Measurements from ENCODE around the gene SCRT2. TPM values are rescaled to one million over a fixed set of nuclear protein-coding genes. Genes with fewer than 3 reads are reported as not detected.
A peak's percentile ranks its signal among the peaks of the same experiment; 100 is the strongest.

SCRT2 gene
- total RNA-seq, 1 donor from 2014 or later, result not detected

DNA sequence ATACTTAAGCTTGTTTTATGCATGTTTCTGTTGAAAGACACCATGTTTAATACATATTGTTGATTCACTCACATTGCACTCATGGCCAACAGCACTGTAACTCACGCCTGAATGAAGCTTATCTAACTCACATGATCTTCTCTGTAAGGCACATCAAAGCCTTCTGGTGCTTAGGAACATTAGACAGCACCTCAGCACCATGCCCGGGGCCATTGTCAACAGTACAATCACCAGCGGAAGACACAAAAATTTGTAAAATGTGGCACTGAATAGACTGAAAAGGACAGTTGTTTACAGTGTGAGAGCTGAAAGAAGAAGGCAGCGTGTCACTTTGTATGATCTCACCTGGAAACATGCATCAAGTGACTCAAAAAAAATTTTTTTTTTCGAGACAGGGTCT, 56.6 kb downstream of the SCRT2 start:
- no peak for TF ChIP-seq CTCF (IDR thresholded peaks at IDR 0.05; ENCODE audit: borderline replicate concordance)
- H3K36me3 ChIP-seq, result no peaks in the 10 kb centered on the region
- DNase-seq, result no peak
- H3K9me3 ChIP-seq (replicated peaks), result peaks cover 10% of the 10 kb centered on the region
- intact Hi-C loops (cut with micrococcal nuclease), result no loop called here
- no peaks in the 10 kb centered on the region for H3K27me3 ChIP-seq (ENCODE audit: low read depth)
- no peak overlapping the region for H3K4me3 ChIP-seq
- peaks cover 10% of the 10 kb centered on the region for H3K4me1 ChIP-seq
- no peak overlapping the region for H3K27ac ChIP-seq (replicated peaks)

- Histone ChIP-seq H3K27me3 (ENCODE audit: low read depth) (no peaks in the 10 kb centered on the region), H3K36me3 (no peaks in the 10 kb centered on the region), H3K9me3 (replicated peaks) (peaks cover 10% of the 10 kb centered on the region), H3K27ac (replicated peaks) (no peak overlapping the region), H3K4me3 (no peak overlapping the region), H3K4me1 (peaks cover 10% of the 10 kb centered on the region)
- intact Hi-C loops (cut with micrococcal nuclease), result no loop called here
- TF ChIP-seq CTCF (IDR thresholded peaks at IDR 0.05; ENCODE audit: borderline replicate concordance), result no peak
- DNase-seq, result no peak
Observed at GRCh38 chr20:617934-618690, 57.5 kb downstream of the SCRT2 start.

- H3K4me1 ChIP-seq, result peaks cover 20% of the 10 kb centered on the region
- no peak for DNase-seq
Observed at GRCh38 chr20:615514-615913, 60.1 kb downstream of the SCRT2 start.

GRCh38 chr20:611843-612185, 63.8 kb downstream of the SCRT2 start:
- intact Hi-C loops (cut with micrococcal nuclease), result loop anchor here (5.0 kb wide), 1 partner anchor 50 kb away; no protein-coding TSS in a partner anchor
- Histone ChIP-seq H3K27ac (replicated peaks) (peak overlapping the region; percentile 60), H3K4me1 (peaks cover 50% of the 10 kb centered on the region), H3K9me3 (replicated peaks) (no peaks in the 10 kb centered on the region), H3K36me3 (peaks cover 5% of the 10 kb centered on the region), H3K27me3 (ENCODE audit: low read depth) (peaks cover 21% of the 10 kb centered on the region), H3K4me3 (peak overlapping the region; percentile 80)
- no peak for TF ChIP-seq CTCF (IDR thresholded peaks at IDR 0.05; ENCODE audit: borderline replicate concordance)
- no peak for DNase-seq

More at GRCh38 chr20:615514-615913, 60.1 kb downstream of the SCRT2 start:
- H3K9me3 ChIP-seq (replicated peaks), result peaks cover 10% of the 10 kb centered on the region
- no peak overlapping the region for H3K4me3 ChIP-seq
- H3K36me3 ChIP-seq, result no peaks in the 10 kb centered on the region
- H3K27ac ChIP-seq (replicated peaks), result no peak overlapping the region
- TF ChIP-seq CTCF (IDR thresholded peaks at IDR 0.05; ENCODE audit: borderline replicate concordance), result no peak
- peaks cover 10% of the 10 kb centered on the region for H3K27me3 ChIP-seq (ENCODE audit: low read depth)
- intact Hi-C loops (cut with micrococcal nuclease), result no loop called here

Other genes with a start within 250 kb of the SCRT2 start
- gene TBC1D20, start 213.3 kb downstream of the SCRT2 start, total RNA-seq, result 23.0 TPM
- gene CSNK2A1, start 132.0 kb downstream of the SCRT2 start, total RNA-seq, result 122 TPM
- 11.1 TPM for gene TCF15, start 65.5 kb downstream of the SCRT2 start, total RNA-seq
- 55.3 TPM for gene SRXN1, start 22.6 kb downstream of the SCRT2 start, total RNA-seq
- gene SLC52A3, start 92.7 kb upstream of the SCRT2 start, total RNA-seq, result 2.3 TPM
- gene FAM110A, start 157.9 kb upstream of the SCRT2 start, total RNA-seq, result 2.0 TPM
- 0.05 TPM for gene ANGPT4, start 240.5 kb upstream of the SCRT2 start, total RNA-seq

All from left ventricle myocardium inferior (tissue), 1 donor.